HEK293 (cell line): Measurements from ENCODE around the gene RRBP1.
A peak's percentile ranks its signal among the peaks of the same experiment; 100 is the strongest.

Experiments used
- CTCF ChIA-PET: fragments of 350-600 bp; formaldehyde crosslinking; extraction: SDS; loops from one replicate; lab custom pipeline; 2021; ENCODE audit warnings: antibody characterized with exemption; lab: Yijun Ruan, JAX
- POLR2A ChIA-PET: fragments of 300-600 bp; formaldehyde crosslinking; extraction: SDS; loops from one replicate; lab custom pipeline; 2020; ENCODE audit warnings: antibody characterized with exemption, inconsistent platforms; lab: Yijun Ruan, JAX
- H3K27ac ChIP-seq: fragments of 200-500 bp; sonication (Bioruptor generic); 2 replicates; pipeline ENCODE4 v1.5.1; 2014; ENCODE audit warnings: low read depth, low read length, control low read depth, inconsistent platforms; ENCODE audit errors: extremely low read depth
- H3K36me3 ChIP-seq, 2 experiments: fragments of 200-500 bp in 1 of 2; sonication (Bioruptor generic) in 1 of 2; 1 replicate in 1 of 2; 2 replicates in 1 of 2; pipeline ENCODE4 v1.5.1; 2014 to 2017; ENCODE audit warnings: inconsistent platforms in 2 of 2, low read length in 2 of 2; ENCODE audit not compliant: control insufficient read depth in 2 of 2, insufficient read depth in 1 of 2
- H3K4me1 ChIP-seq: fragments of 200-500 bp; sonication (Bioruptor generic); 2 replicates; pipeline ENCODE4 v1.5.1; 2014; ENCODE audit warnings: mild to moderate bottlenecking, low read length, inconsistent platforms; ENCODE audit not compliant: control insufficient read depth, insufficient read depth
- H3K4me3 ChIP-seq: 2 replicates; pipeline ENCODE4 v1.5.1; 2011; ENCODE audit warnings: low read depth, mild to moderate bottlenecking, control low read depth, low read length, moderate library complexity
- H3K9me3 ChIP-seq: fragments of 200-500 bp; sonication (Bioruptor generic); 2 replicates; pipeline ENCODE4 v1.5.1; 2014; ENCODE audit warnings: low read depth, low read length, inconsistent platforms; ENCODE audit not compliant: control insufficient read depth, insufficient read depth
- EGR2 ChIP-seq: fragments of 450-650 bp; formaldehyde crosslinking; IDR thresholded peaks from 2 replicates; pipeline ENCODE4 v1.5.1; 2016; ENCODE audit warnings: low read depth, missing biosample characterization, missing genetic modification characterization
- HOXA7 ChIP-seq: sonication (generic); formaldehyde crosslinking; IDR thresholded peaks from 2 replicates; pipeline ENCODE4 v1.8.1; 2022; ENCODE audit warnings: missing genetic modification reagents, borderline replicate concordance
- HOXD13 ChIP-seq: sonication (generic); formaldehyde crosslinking; IDR thresholded peaks from 2 replicates; pipeline ENCODE4 v1.8.0; 2022; ENCODE audit warnings: missing genetic modification reagents, borderline replicate concordance
- KLF1 ChIP-seq: fragments of 450-650 bp; formaldehyde crosslinking; IDR thresholded peaks from 2 replicates; pipeline ENCODE4 v1.5.1; 2016; ENCODE audit warnings: missing biosample characterization, missing genetic modification characterization
- MZF1 ChIP-seq: fragments of 450-650 bp; formaldehyde crosslinking; IDR thresholded peaks from 2 replicates; pipeline ENCODE4 v1.5.1; 2017; ENCODE audit warnings: missing biosample characterization, missing genetic modification characterization, borderline replicate concordance
- TCF7L2 ChIP-seq: IDR thresholded peaks from 2 replicates; pipeline ENCODE4 v1.6.1; 2011; ENCODE audit warnings: low read depth, mild to moderate bottlenecking, inconsistent platforms, low read length, moderate library complexity, borderline replicate concordance
- TRIM28 ChIP-seq: IDR thresholded peaks from 2 replicates; pipeline ENCODE4 v1.6.1; 2011; ENCODE audit warnings: low read length, control low read depth, borderline replicate concordance
- WT1 ChIP-seq: fragments of 450-650 bp; formaldehyde crosslinking; IDR thresholded peaks from 2 replicates; pipeline ENCODE4 v1.5.1; 2016; ENCODE audit warnings: missing biosample characterization, missing genetic modification characterization
- YY2 ChIP-seq: fragments of 450-650 bp; formaldehyde crosslinking; IDR thresholded peaks from 2 replicates; pipeline ENCODE4 v1.5.1; 2016; ENCODE audit warnings: missing biosample characterization, missing genetic modification characterization
- ZBTB20 ChIP-seq: fragments of 450-650 bp; formaldehyde crosslinking; IDR thresholded peaks from 2 replicates; pipeline ENCODE4 v1.5.1; 2016; ENCODE audit warnings: missing biosample characterization, missing genetic modification characterization
- ZBTB26 ChIP-seq: fragments of 450-650 bp; formaldehyde crosslinking; optimal IDR thresholded peaks from 2 replicates; pipeline ENCODE3; 2016; ENCODE audit warnings: missing biosample characterization, mild to moderate bottlenecking, missing genetic modification characterization
- ZNF112 ChIP-seq: fragments of 450-650 bp; formaldehyde crosslinking; IDR thresholded peaks from 2 replicates; pipeline ENCODE4 v1.5.0; 2017; ENCODE audit warnings: missing biosample characterization, missing genetic modification characterization
- ZNF24 ChIP-seq: fragments of 450-650 bp; formaldehyde crosslinking; IDR thresholded peaks from 2 replicates; pipeline ENCODE4 v1.5.1; 2016; ENCODE audit warnings: missing biosample characterization, missing genetic modification characterization
- ZNF335 ChIP-seq: fragments of 450-650 bp; formaldehyde crosslinking; conservative IDR thresholded peaks from 2 replicates; pipeline ENCODE4 v1.5.1; 2016; ENCODE audit warnings: missing biosample characterization, missing genetic modification characterization
- ZNF341 ChIP-seq: fragments of 450-650 bp; formaldehyde crosslinking; IDR thresholded peaks from 2 replicates; pipeline ENCODE4; 2016; ENCODE audit warnings: low read depth, missing biosample characterization, missing genetic modification characterization
- ZNF350 ChIP-seq: fragments of 450-650 bp; formaldehyde crosslinking; IDR thresholded peaks from 2 replicates; pipeline ENCODE4 v1.5.0; 2017; ENCODE audit warnings: missing biosample characterization, mild to moderate bottlenecking, missing genetic modification characterization
- ZNF416 ChIP-seq: fragments of 450-650 bp; formaldehyde crosslinking; IDR thresholded peaks from 2 replicates; pipeline ENCODE4 v1.5.1; 2016; ENCODE audit warnings: missing biosample characterization, missing genetic modification characterization
- ZNF488 ChIP-seq: fragments of 450-650 bp; formaldehyde crosslinking; IDR thresholded peaks from 2 replicates; pipeline ENCODE4 v1.5.1; 2016; ENCODE audit warnings: missing biosample characterization, missing genetic modification characterization
- ZNF510 ChIP-seq: fragments of 450-650 bp; formaldehyde crosslinking; IDR thresholded peaks from 2 replicates; pipeline ENCODE4 v1.5.1; 2018; ENCODE audit warnings: mild to moderate bottlenecking, missing genetic modification characterization, missing biosample characterization; ENCODE audit not compliant: insufficient replicate concordance
- ZNF585B ChIP-seq: fragments of 450-650 bp; formaldehyde crosslinking; IDR thresholded peaks from 2 replicates; pipeline ENCODE4 v1.5.1; 2016; ENCODE audit warnings: missing biosample characterization, missing genetic modification characterization
- ZNF610 ChIP-seq: fragments of 450-650 bp; formaldehyde crosslinking; IDR thresholded peaks from 2 replicates; pipeline ENCODE4 v1.5.1; 2016; ENCODE audit warnings: missing biosample characterization, missing genetic modification characterization, borderline replicate concordance
- ZNF621 ChIP-seq: fragments of 450-650 bp; formaldehyde crosslinking; IDR thresholded peaks from 2 replicates; pipeline ENCODE4 v1.5.1; 2017; ENCODE audit warnings: missing biosample characterization, missing genetic modification characterization
- ZNF626 ChIP-seq: fragments of 450-650 bp; sonication (Bioruptor Pico); formaldehyde crosslinking; IDR thresholded peaks from 2 replicates; pipeline ENCODE4 v1.5.1; 2018; ENCODE audit warnings: missing biosample characterization, missing genetic modification characterization, inconsistent platforms
- ZNF776 ChIP-seq: fragments of 450-650 bp; formaldehyde crosslinking; IDR thresholded peaks from 2 replicates; pipeline ENCODE4 v1.5.0; 2017; ENCODE audit warnings: missing biosample characterization, missing genetic modification characterization, borderline replicate concordance
- ZNF837 ChIP-seq: fragments of 450-650 bp; formaldehyde crosslinking; IDR thresholded peaks from 2 replicates; pipeline ENCODE4 v1.5.1; 2016; ENCODE audit warnings: missing biosample characterization, missing genetic modification characterization
- ZSCAN5A ChIP-seq: fragments of 450-650 bp; formaldehyde crosslinking; IDR thresholded peaks from 2 replicates; pipeline ENCODE4 v1.5.1; 2016; ENCODE audit warnings: missing biosample characterization, missing genetic modification characterization
- TF ChIP-seq, protein P1 (sequence below): fragments of 450-650 bp; IDR thresholded peaks from 2 replicates; pipeline ENCODE4 v1.5.1; 2018; ENCODE audit warnings: missing biosample characterization, mild to moderate bottlenecking, missing genetic modification characterization

The RRBP1 gene

GRCh38 chr20:17683218-17684076 is 1.4 kb upstream of the RRBP1 start:
- POLR2A ChIA-PET, result interaction anchor here (0.9 to 2.1 kb wide), 15 partner anchors 8 to 605 kb away, joined by 3 to 16 read pairs (median 4); partner anchors contain the start of genes BANF2, DSTN, MGME1 and SNX5
- peaks cover 3% of the 10 kb centered on the region; the same call in 1 of the 2 replicates for H3K4me1 ChIP-seq

DNA sequence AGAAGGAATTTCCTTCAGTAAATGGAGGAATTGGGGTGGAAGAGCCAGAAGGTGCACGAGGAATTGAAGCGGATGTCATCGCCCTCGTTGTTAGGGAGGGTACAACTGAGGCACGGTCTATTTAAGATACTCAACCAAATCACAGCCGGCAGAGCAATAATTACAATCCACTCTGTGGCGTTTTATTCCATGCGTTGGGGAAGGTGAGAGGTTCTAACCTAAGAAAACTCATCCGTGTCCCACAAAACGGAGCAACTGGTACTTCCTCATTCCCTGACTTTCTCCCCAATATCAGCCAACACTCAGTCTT is 802 bp upstream of the RRBP1 start:
- ChIA-PET CTCF (interaction anchor here (0.5 to 1.8 kb wide), 20 partner anchors 8 to 313 kb away, joined by 3 to 10 read pairs (median 4); no protein-coding TSS in a partner anchor), POLR2A (interaction anchor here (0.6 to 2.1 kb wide), 21 partner anchors 8 to 605 kb away, joined by 3 to 16 read pairs (median 4); partner anchors contain the start of genes BANF2, BFSP1, DSTN and MGME1)
- Histone ChIP-seq H3K4me3 (peak overlapping the region; percentile 68), H3K9me3 (no peaks in the 10 kb centered on the region), H3K4me1 (peaks cover 5% of the 10 kb centered on the region; the same call in 1 of the 2 replicates), H3K27ac (peak overlapping the region; percentile 72), H3K36me3 (peaks cover 0 to 17% of the 10 kb centered on the region in 2 experiments; a peak in 1 of 3 replicates)
- TF ChIP-seq ZNF610 (tag by site-specific recombination), result 0 out of 2 replicates have a peak, but pooled peaks have one; percentile 0
- TF ChIP-seq ZNF510, result no peak
- 0 out of 2 replicates have a peak, but pooled peaks have one; percentile 2 for TF ChIP-seq TCF7L2
- no peak for TF ChIP-seq ZBTB20
- no peak for TF ChIP-seq TRIM28
- no peak for TF ChIP-seq ZNF621 (tag by site-specific recombination)
- TF ChIP-seq ZNF112 (tag by site-specific recombination), result no peak
- TF ChIP-seq EGR2 (tag by site-specific recombination), result no peak
- TF ChIP-seq HOXD13 (CRISPR knock-in tag), result no peak
- TF ChIP-seq ZNF416 (tag by site-specific recombination), result no peak
- TF ChIP-seq ZNF488 (tag by site-specific recombination), result no peak
- peak; percentile 66 for TF ChIP-seq ZNF341 (tag by site-specific recombination)
- no peak for TF ChIP-seq ZNF837 (tag by site-specific recombination)
- 0 out of 2 replicates have a peak, but pooled peaks have one; percentile 3 for TF ChIP-seq ZNF24 (tag by site-specific recombination)
- no peak for TF ChIP-seq ZNF350 (tag by site-specific recombination)

More at GRCh38 chr20:17683218-17684076, 1.4 kb upstream of the RRBP1 start:
- CTCF ChIA-PET, result interaction anchor here (0.6 to 1.8 kb wide), 17 partner anchors 8 to 312 kb away, joined by 3 to 10 read pairs (median 4); no protein-coding TSS in a partner anchor
- Histone ChIP-seq H3K9me3 (no peaks in the 10 kb centered on the region), H3K4me3 (no peak overlapping the region), H3K27ac (no peak overlapping the region), H3K36me3 (peaks cover 0 to 11% of the 10 kb centered on the region in 2 experiments; a peak in 1 of 3 replicates)
- TF ChIP-seq HOXA7 (CRISPR knock-in tag) (no peak), MZF1 (no peak), ZNF621 (tag by site-specific recombination) (no peak), KLF1 (no peak), ZNF776 (no peak), ZNF335 (tag by site-specific recombination) (no peak)

- Histone ChIP-seq H3K9me3 (no peaks in the 10 kb centered on the region), H3K36me3 (peaks cover 0 to 28% of the 10 kb centered on the region in 2 experiments; a peak in 2 of 3 replicates), H3K27ac (peak overlapping the region; percentile 64; the same call in 1 of the 2 replicates), H3K4me3 (peak overlapping the region; percentile 72), H3K4me1 (peaks cover 5% of the 10 kb centered on the region; the same call in 1 of the 2 replicates)
- POLR2A ChIA-PET, result interaction anchor here (0.8 to 2.1 kb wide), 14 partner anchors 9 to 606 kb away, joined by 3 to 16 read pairs (median 5); partner anchors contain the start of genes BFSP1, DSTN, MGME1 and SNX5
- CTCF ChIA-PET, result interaction anchor here (0.6 to 1.8 kb wide), 13 partner anchors 9 to 325 kb away, joined by 3 to 10 read pairs (median 4); no protein-coding TSS in a partner anchor
- TF ChIP-seq ZBTB26 (tag by site-specific recombination), result no peak
- TF ChIP-seq, protein P1, sequence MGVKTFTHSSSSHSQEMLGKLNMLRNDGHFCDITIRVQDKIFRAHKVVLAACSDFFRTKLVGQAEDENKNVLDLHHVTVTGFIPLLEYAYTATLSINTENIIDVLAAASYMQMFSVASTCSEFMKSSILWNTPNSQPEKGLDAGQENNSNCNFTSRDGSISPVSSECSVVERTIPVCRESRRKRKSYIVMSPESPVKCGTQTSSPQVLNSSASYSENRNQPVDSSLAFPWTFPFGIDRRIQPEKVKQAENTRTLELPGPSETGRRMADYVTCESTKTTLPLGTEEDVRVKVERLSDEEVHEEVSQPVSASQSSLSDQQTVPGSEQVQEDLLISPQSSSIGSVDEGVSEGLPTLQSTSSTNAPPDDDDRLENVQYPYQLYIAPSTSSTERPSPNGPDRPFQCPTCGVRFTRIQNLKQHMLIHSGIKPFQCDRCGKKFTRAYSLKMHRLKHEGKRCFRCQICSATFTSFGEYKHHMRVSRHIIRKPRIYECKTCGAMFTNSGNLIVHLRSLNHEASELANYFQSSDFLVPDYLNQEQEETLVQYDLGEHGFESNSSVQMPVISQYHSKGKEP, result no peak
- no peak for TF ChIP-seq ZSCAN5A (tag by site-specific recombination)
- no peak for TF ChIP-seq ZNF585B (tag by site-specific recombination)
- no peak for TF ChIP-seq YY2
- no peak for TF ChIP-seq WT1 (tag by site-specific recombination)
- no peak for TF ChIP-seq ZNF626 (tag by site-specific recombination)
Observed at GRCh38 chr20:17681726-17682102, 328 bp downstream of the RRBP1 start.
